Cardiac muscle cell (in vitro differentiated cells and primary cell): ENCODE measurements around the gene REPIN1. TPM values are rescaled to one million over a fixed set of nuclear protein-coding genes. Genes with fewer than 3 reads are reported as not detected.

Experiments used
- DNase-seq, 2 donors: peaks; one replicate each; pipeline versions ENCODE4 v3.0.0 to v3.0.0-alpha.2; 2010 to 2017; ENCODE audit warnings: low read depth in 1 of 2, low spot score in 1 of 2
- H3K27ac ChIP-seq: fragments of 200-600 bp; sonication (generic); 2 replicates; pipeline ENCODE4 v1.5.1; 2016
- H3K27me3 ChIP-seq: fragments of 200-600 bp; sonication (generic); 2 replicates; pipeline ENCODE4 v1.6.0; 2016; ENCODE audit warnings: control low read depth
- H3K36me3 ChIP-seq: fragments of 200-600 bp; sonication (generic); 2 replicates; pipeline ENCODE4 v1.5.1; 2016; ENCODE audit warnings: control low read depth
- H3K4me1 ChIP-seq: fragments of 200-600 bp; sonication (generic); 2 replicates; pipeline ENCODE4 v1.8.1; 2017; ENCODE audit warnings: low read depth, mild to moderate bottlenecking, mixed run types
- H3K4me3 ChIP-seq: fragments of 200-600 bp; sonication (generic); 2 replicates; pipeline ENCODE4 v1.5.1; 2016; ENCODE audit warnings: mild to moderate bottlenecking
- H3K9me3 ChIP-seq: fragments of 200-600 bp; sonication (generic); 2 replicates; pipeline ENCODE4 v1.5.1; 2017; ENCODE audit warnings: low read depth, mild to moderate bottlenecking, control low read depth
- CTCF ChIP-seq: IDR thresholded peaks from 2 replicates; pipeline ENCODE4 v1.5.1; 2012; ENCODE audit warnings: low read depth, mild to moderate bottlenecking, low read length
- polyA plus RNA-seq: library from polyadenylated mRNA; unstranded; fragments of >200 nt; fragmentation: Nextera tagmentation; extraction: Ambion mirVana; gene quantifications from 2 replicates; pipeline ENCODE4 v1.2.1, GENCODE V29; 2016
- total RNA-seq: library from RNA; depleted of rRNA; stranded (reverse); fragments of >200 nt; gene quantifications from 2 replicates; pipeline ENCODE4 v1.2.3, GENCODE V29; 2016

The REPIN1 gene
- total and polyA plus RNA-seq, 2 experiments from 2014 or later = 185 to 270 TPM

DNA sequence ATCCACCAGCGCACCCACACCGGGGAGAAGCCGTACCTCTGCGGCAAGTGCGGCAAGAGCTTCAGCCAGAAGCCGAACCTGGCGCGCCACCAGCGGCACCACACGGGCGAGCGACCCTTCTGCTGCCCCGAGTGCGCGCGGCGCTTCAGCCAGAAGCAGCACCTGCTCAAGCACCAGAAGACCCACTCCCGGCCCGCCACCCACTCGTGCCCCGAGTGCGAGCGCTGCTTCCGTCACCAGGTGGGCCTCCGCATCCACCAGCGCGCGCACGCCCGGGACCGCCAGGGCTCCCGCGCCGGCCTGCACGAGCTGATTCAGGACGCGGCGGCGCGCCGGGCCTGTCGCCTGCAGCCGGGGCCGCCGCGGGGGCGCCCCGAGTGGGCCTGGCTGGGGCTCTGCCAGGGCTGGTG, 28.2 kb downstream of the REPIN1 start:
- no peaks in the 10 kb centered on the region for H3K36me3 ChIP-seq
- H3K27ac ChIP-seq = no peak overlapping the region
- H3K4me3 ChIP-seq = no peak overlapping the region
- TF ChIP-seq CTCF = no peak
- no peaks in the 10 kb centered on the region for H3K9me3 ChIP-seq
- no peaks in the 10 kb centered on the region for H3K27me3 ChIP-seq
- H3K4me1 ChIP-seq = peaks cover 19% of the 10 kb centered on the region
- DNase-seq = no peak

DNA sequence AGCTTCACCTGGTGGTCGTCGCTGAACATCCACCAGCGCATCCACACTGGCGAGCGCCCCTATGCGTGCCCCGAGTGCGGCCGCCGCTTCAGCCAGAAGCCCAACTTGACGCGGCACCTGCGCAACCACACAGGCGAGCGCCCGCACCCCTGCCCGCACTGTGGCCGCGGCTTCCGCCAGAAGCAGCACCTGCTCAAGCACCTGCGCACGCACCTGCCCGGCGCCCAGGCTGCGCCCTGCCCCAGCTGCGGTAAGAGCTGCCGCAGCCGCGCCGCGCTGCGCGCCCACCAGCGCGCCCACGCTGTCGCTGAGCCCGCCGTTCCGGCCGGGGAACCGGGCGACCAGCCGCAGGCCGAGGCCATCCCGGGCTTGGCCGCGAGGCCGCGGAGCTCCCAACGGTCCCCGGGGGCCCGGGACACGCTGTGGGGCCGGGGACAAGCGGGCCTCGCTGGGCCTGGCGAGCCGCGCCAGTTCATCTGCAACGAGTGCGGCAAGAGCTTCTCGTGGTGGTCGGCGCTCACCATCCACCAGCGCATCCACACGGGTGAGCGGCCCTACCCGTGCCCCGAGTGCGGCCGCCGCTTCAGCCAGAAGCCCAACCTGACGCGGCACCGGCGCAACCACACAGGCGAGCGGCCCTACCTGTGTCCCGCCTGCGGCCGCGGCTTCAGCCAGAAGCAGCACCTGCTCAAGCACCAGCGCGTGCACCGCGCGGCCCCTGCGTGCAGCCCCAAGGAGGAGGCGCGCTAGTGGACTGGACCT, 28.9 kb downstream of the REPIN1 start:
- DNase-seq = no peak
- TF ChIP-seq CTCF = no peak
- Histone ChIP-seq H3K9me3 (no peaks in the 10 kb centered on the region), H3K4me1 (peaks cover 19% of the 10 kb centered on the region), H3K4me3 (no peak overlapping the region), H3K27me3 (no peaks in the 10 kb centered on the region), H3K36me3 (no peaks in the 10 kb centered on the region), H3K27ac (peak overlapping the region; percentile 83)

- H3K4me3 ChIP-seq = no peak overlapping the region
- H3K4me1 ChIP-seq = peaks cover 19% of the 10 kb centered on the region
- H3K27me3 ChIP-seq = no peaks in the 10 kb centered on the region
- peak overlapping the region; percentile 83 for H3K27ac ChIP-seq
- no peak for TF ChIP-seq CTCF
- no peaks in the 10 kb centered on the region for H3K36me3 ChIP-seq
- DNase-seq = peak in 1 of 2 donors; percentile 54
- H3K9me3 ChIP-seq = no peaks in the 10 kb centered on the region
Measured at GRCh38 chr7:150398108-150398964, 29.7 kb downstream of the REPIN1 start.

DNA sequence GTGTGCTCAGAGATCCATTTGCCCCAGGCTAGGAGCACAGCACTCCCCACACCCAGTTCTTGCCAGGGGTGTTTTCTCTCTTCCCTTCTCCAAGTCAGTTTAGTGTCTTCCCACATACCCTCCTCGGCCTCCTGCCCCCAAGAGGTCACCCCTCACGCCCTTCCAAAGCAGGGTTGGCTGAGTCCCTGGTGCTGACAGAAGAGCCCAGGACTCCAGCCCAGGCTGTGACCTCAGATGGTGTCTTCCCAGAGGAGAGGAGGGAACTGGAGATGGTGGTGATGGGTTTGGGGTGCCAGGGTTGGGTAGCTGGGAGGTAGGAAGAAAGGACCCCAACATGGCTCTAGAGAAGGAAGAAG, 30.3 kb downstream of the REPIN1 start:
- no peaks in the 10 kb centered on the region for H3K27me3 ChIP-seq
- H3K9me3 ChIP-seq = no peaks in the 10 kb centered on the region
- H3K36me3 ChIP-seq = no peaks in the 10 kb centered on the region
- peaks cover 21% of the 10 kb centered on the region for H3K4me1 ChIP-seq
- DNase-seq = no peak
- peak overlapping the region; percentile 83 for H3K27ac ChIP-seq
- TF ChIP-seq CTCF = no peak
- no peak overlapping the region for H3K4me3 ChIP-seq

DNA sequence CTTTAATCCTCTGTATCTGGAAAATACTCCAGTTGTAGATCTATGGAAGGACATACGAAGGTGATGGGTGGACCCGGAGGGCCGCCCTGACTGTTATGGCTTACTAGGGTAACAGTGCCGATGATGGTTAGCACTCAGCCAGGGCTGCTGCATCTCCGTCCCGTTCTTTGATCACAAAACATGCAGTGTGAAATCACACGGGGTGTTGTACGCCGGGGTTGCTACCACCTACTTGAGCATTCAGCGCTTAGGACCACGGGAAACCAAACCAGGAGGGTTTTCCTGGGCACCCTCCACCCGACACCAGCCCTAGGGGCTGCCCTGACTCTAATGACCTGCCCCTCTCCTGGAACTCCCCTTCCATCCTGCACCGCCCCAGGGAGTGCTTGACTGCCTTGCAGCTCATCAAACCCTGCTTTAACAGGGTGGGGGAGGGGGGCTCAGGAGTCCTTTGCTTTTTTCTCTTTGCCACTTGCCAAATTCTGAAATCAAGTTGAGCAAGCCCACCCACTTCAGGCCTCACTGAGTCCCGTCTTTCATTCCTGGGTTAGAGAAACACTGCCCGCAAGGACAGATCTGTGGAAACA, 30.9 kb downstream of the REPIN1 start:
- Histone ChIP-seq H3K4me1 (peaks cover 23% of the 10 kb centered on the region), H3K9me3 (no peaks in the 10 kb centered on the region), H3K36me3 (no peaks in the 10 kb centered on the region), H3K4me3 (no peak overlapping the region), H3K27ac (peak overlapping the region; percentile 83), H3K27me3 (no peaks in the 10 kb centered on the region)
- no peak for TF ChIP-seq CTCF
- no peak for DNase-seq
